HG02852 (cell line): ENCODE results near the gene PUSL1.

Experiments used
- ATAC-seq: cut with Tn5 transposase; IDR thresholded peaks from one replicate; pipeline ENCODE4 v1.9.1; 2021; ENCODE audit warnings: mild to moderate bottlenecking, moderate library complexity; ENCODE audit not compliant: unreplicated experiment

PUSL1 gene

GRCh38 chr1:1307923-1308755 is at the start of gene PUSL1, which contains the start of gene ACAP3:
Gene PUSL1, plus strand, starts transcription at chr1:1308597. Its CDS starts 47 bp downstream, at chr1:1308644.
Gene ACAP3, minus strand, starts transcription at chr1:1307930. Its CDS starts 115 bp downstream, at chr1:1307815.
- ATAC-seq, result peak; percentile 60

GRCh38 chr1:1259119-1259488 is 49.3 kb upstream of the PUSL1 start:
- no peak for ATAC-seq

- no peak for ATAC-seq
Observed at GRCh38 chr1:1259540-1259939, 48.9 kb upstream of the PUSL1 start.

GRCh38 chr1:1259951-1260600 is 48.3 kb upstream of the PUSL1 start:
- no peak for ATAC-seq

GRCh38 chr1:1260843-1261560 is 47.4 kb upstream of the PUSL1 start:
- ATAC-seq, result no peak

- no peak for ATAC-seq
Observed at GRCh38 chr1:1262071-1262470, 46.3 kb upstream of the PUSL1 start.

GRCh38 chr1:1262758-1263157 is 45.6 kb upstream of the PUSL1 start:
- ATAC-seq, result no peak

GRCh38 chr1:1264026-1264425 is 44.4 kb upstream of the PUSL1 start:
- ATAC-seq, result no peak

GRCh38 chr1:1264868-1265272 is 43.5 kb upstream of the PUSL1 start:
- ATAC-seq, result no peak

- no peak for ATAC-seq
Observed at GRCh38 chr1:1267488-1268283, 40.7 kb upstream of the PUSL1 start.

GRCh38 chr1:1268284-1268682 is 40.1 kb upstream of the PUSL1 start:
- ATAC-seq, result no peak

GRCh38 chr1:1270813-1271212 is 37.6 kb upstream of the PUSL1 start:
- ATAC-seq, result no peak

GRCh38 chr1:1272341-1273208 is 35.8 kb upstream of the PUSL1 start:
- no peak for ATAC-seq

- ATAC-seq, result peak; percentile 9
Observed at GRCh38 chr1:1273209-1273511, 35.2 kb upstream of the PUSL1 start.

GRCh38 chr1:1273512-1274298 is 34.7 kb upstream of the PUSL1 start, which contains the start of gene UBE2J2:
Gene UBE2J2, minus strand, starts transcription at chr1:1273854. Its CDS starts 5,862 bp downstream, at chr1:1267992.
- peak; percentile 79 for ATAC-seq

- peak; percentile 16 for ATAC-seq
Observed at GRCh38 chr1:1274299-1274930, 34.0 kb upstream of the PUSL1 start.

- ATAC-seq, result no peak
Observed at GRCh38 chr1:1274931-1275431, 33.4 kb upstream of the PUSL1 start.

- ATAC-seq, result no peak
Observed at GRCh38 chr1:1275836-1276235, 32.6 kb upstream of the PUSL1 start.
